HG02852 (cell line): ENCODE measurements around the gene FAM241B.

ENCODE experiments used
- ATAC-seq: cut with Tn5 transposase; IDR thresholded peaks from one replicate; pipeline ENCODE4 v1.9.1; 2021; ENCODE audit warnings: mild to moderate bottlenecking, moderate library complexity; ENCODE audit not compliant: unreplicated experiment

The FAM241B gene, protein sequence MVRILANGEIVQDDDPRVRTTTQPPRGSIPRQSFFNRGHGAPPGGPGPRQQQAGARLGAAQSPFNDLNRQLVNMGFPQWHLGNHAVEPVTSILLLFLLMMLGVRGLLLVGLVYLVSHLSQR

DNA sequence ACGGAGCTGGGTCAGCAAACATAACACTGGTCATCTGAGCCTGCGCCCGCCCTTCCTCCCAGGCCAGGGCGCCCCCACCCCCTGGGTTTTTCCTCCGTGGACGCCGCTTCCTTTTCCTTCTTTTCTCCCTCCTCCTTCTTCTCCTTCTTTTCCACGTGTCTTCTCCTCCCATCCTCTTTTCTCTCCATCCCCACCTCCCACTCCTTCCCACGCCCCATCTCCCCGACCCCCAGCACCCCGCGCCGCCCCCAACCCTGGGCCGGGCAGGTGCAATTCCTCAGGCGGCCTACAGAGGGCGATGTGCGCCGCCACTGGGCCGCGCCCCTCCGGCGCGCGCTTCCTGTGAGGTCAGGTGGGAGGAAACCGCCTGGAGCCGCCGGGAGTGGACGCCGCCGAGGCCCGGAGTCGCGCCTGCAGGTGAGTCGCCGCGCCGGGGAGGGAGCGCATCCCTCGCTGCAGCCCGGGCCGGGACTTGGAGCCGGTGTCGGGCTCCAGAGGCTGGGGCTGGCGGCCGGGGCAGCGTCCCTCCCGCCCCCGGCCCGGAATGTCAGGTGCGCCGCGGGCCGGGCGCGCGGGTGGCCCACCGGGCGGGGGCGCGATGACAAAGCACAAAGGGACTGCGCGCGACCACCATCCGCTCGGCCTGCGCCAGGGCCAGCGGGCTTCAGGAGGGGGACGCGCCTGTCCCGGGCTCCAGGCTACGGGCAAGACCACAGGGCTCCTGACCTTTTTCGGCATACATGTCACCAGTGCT, at the start of gene FAM241B:
FAM241B (plus strand) TSS at position 351 of the 754 bp plus-strand sequence. CDS start 1,497 bp downstream, outside the sequence.
- no peak for ATAC-seq

DNA sequence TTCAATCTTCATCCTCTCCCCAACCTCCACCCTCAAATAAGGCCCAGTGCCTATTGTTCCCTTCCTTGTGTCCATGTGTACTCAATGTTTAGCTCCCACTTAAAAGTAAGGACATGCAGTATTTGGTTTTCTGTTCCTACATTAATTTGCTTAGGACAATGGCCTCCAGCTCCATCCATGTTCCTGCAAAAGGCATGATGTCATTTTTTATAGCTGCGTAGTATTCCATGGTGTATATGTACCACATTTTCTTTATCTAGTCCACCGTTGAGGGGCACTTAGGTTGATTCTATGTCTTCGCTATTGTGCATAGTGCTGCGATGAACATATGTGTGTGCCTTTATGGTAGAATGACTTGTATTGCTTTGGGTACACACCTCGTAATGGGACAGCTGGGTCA, 49.6 kb upstream of the FAM241B start:
- no peak for ATAC-seq

DNA sequence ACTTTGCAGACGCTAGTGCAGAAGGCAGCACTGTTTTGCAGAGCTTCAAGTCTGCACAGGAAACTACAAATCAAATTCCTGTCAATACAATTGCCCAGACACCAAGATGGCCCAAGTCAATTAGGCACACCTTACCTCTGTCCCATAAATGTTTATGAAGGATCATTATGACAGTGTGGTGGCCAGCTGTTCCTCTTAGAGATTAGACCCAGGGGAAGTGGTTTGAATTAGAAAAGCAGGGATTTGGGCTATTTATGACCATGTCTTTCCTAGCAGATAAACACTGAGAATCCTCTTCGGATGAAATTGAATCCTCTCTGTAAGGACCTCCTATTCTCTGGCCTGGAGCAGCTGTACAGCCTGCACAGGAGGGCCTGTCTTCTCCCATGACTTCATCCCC, 46.9 kb upstream of the FAM241B start:
- ATAC-seq, result no peak

DNA sequence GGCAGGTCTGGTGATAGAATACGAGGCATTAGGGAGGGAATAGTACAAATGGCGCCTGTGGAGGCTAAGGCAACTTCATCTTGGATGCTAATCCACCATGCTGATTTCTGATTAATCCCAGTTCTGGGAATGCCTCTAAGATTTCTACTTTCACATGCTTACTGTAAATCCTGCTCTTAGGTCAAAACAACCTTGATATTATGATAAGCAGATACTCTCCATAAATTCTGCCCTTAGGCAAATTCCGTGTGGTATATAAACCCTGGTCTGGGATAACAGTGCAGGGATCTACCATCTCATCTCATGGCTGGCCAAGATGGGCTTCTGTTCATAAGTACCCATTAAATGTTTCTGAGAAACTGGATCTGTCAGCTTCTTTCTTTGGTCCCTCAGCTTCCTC, 45.4 kb upstream of the FAM241B start:
- ATAC-seq, result no peak

DNA sequence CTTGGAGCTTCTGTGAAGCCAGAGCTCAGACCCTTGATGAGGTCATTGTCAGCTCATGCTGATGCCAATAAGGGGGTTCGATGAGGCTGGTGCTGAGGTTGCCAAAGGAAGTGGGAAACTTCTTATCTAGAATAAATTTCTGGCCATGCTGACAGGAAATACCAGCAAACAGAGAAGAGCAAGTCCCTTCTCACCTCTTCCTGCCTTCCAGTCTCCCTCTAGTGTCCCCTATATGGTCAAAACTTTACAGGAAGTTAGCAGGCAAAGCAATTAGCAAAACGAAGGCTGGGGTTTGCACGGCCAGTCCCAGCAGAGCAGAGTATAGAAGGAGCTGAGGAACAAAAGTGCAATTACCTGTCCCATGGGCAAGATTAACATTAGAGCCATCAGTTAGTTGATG, 41.7 kb upstream of the FAM241B start:
- no peak for ATAC-seq

DNA sequence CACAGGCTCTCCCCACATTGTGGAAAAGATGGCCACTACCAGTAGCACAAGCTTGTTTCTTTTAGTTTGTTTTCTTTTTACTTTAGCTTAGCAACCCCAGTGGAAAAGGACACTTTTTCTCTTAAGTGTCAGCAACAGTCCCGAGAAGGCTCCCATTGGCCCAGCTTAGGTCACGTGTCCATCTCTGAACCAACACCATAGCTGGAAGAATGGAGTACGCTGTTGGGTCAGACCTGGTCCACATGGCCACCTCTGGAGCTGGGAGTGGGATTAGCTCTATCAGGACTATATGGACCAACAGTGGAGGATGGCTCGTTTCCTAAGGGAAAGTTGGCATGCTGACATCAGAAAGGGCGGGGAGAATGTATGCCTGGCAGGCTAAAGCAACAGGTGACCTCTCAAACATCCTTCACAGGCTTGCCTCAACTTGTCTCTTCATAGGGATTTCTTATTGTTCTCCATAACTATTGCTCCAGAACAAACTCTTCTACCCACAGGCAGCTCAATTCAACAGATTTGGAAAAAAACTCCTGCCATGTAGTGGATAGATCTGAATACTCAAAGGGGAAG, 29.2 kb upstream of the FAM241B start:
- ATAC-seq, result no peak

DNA sequence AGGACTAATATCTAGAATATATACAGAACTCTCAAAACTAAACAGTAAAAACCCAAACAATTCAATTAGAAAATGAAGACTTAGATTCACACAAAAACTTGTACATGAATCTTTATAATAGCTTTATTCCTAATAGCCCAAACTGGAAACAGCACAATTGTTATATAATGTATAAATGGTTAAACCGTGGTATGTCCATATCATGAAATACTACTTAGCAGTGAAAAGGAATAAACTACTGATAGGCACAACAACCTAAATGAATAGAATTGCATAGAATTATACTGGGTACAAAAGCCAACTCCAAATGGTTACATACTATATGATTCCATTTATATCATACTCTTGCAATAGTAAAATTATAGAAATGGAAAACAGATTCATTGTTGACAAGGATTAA, 21.0 kb upstream of the FAM241B start:
- ATAC-seq, result no peak

DNA sequence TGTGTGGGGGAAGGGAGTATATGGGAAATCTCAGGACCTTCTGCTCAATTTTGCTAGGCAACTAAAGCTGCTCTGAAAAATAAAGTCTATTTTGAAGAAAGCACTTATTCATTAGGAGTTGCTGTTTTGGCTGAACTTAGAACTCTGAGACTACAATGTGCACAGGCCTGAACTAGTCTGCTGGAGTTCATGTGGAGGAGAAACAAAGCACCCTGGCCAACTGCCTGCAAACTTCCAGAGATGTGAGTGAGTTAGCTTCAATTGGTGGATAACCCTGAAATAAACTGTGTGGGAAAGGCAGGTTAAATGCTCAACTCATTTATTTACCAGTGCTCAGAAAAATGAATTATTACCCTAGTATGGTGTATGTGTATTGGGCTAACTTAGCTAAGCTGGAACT, 17.3 kb upstream of the FAM241B start:
- no peak for ATAC-seq

DNA sequence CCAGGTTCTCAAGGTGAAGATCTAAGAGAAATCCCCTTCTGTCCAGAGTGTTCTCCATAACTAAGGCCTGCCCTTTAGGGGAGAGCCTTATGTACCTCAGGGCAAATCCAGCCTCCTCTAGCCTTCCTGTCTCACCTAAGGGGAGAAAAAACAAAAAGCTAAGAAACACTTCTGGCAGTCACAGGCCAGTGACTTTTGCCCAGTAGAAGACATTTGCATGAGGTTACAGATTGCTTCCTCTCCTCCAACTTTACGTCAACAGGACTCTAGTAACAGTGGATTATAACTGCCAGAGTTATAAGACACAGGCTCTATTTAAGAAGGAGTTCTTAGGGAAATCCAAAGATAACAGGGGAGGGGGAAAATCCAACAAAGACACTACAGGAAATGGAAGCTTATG, 15.9 kb upstream of the FAM241B start:
- no peak for ATAC-seq

DNA sequence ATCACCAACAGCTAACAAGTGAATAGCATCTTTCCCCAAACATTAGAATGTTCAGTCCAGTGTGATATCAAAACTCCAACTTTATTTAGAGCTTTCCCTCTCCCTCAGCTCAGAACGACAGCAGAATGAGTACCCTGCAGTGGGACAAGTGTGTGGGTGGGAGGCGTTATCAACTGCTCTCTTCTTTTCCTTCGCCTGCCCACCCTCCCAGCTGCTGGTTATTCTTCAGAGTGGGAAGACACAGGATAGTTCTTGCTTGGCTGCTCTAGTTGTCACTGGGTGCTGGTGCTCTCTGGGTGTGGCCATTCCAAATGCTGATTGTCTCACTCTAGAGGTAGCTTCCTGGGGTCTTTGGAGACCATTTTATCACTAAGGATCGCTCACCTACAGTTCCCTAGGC, 13.7 kb upstream of the FAM241B start:
- ATAC-seq, result no peak

DNA sequence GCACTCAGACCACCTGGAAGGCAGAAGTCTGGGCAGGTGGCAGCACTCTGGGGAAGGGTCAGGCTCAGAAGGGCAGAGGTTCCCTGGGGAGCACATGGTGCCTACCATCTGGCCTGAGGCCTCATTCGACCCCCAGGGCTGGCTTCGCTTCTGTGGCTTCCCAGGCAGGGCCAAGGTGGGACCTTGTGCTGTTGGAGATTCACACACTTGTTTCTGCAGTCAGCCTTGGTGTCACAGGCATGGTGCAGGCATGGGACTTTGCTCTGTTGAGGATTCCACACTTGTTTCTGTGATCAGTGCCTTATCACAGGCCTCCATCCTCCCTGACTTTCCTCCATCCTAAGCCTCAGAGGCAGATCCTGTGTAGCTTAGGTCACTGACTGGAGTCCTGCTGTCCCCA, 11.3 kb upstream of the FAM241B start:
- ATAC-seq, result no peak

DNA sequence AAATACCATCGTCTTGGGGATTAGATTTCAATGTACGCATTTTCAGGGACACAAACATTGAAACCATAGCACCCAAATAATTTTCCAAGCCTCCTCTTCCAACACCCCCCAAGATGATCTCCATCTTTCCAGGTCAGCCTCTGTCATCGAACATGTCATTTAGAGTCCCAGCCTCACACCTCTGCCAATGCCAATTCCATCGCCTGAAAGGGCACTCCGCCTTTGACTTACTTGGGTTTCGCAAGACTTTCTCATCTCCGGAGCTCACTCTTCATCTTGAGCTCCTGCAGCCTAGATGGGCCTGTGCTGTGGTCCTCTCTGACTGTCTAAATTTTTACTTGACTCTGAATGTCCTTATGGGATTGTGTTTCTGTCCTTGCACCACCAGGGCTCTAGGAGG, 10.4 kb upstream of the FAM241B start:
- no peak for ATAC-seq

DNA sequence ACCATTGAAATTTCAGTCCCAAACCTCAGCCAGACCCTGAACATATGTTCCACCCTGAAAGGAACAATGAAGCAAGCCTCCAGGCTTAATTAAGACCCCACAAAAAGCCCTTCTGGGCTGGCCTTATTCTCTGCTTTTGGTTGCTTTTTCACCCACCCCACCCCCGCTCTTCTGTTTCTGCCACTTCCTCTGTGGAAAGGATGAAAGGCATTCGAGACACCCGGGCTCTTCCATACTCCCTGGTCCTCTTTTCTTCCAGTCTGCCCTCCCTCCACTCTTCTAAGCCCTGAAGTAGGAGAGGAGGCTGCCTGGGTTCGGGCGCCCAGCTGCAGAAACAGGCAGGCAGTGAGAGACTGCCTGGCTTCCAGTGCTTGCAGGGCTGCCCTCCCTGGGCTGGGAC, 9.4 kb upstream of the FAM241B start:
- ATAC-seq, result no peak

DNA sequence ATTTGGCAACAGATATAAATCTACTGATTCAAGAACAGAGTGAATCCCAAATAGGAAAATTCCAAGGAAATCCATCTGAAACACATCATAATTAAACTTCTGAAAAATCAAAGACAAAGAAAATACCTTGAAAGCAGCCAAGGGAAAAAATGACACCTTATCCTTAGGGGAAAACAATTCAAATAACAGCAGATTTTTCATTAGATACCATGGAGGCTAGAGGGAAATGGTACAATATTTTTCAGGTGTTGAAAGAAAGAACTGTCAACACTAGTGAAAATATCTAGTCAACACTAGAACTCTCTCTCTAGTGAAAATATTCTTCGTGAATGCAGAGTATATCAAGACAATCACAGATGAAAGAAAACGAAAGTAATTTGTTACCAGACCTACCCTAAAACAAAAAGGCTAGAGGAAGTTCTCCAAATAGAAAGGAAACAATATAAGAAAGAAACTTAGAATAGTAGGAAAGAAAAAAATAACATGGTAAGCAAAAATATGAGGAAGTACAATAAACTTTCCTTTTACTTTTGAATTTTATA, 5.7 kb upstream of the FAM241B start:
- no peak for ATAC-seq

DNA sequence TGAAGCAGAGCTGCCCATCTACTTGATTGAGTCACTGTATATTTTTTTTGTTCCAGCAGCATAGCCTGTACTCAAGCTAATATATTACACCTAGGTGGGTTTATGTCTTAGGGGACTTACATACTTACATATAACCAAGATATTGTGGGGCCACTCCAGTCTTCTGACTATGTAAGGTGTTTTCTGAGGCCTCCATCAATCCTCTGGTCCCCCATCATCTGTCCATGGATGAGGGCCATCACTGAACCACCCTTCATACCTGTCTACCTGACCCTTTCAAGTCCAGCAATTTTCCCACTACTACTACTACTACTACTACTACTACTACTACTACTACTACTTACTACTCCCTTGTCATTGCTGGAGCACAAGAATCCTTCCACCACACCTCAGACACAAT, 3.2 kb upstream of the FAM241B start:
- ATAC-seq, result no peak

DNA sequence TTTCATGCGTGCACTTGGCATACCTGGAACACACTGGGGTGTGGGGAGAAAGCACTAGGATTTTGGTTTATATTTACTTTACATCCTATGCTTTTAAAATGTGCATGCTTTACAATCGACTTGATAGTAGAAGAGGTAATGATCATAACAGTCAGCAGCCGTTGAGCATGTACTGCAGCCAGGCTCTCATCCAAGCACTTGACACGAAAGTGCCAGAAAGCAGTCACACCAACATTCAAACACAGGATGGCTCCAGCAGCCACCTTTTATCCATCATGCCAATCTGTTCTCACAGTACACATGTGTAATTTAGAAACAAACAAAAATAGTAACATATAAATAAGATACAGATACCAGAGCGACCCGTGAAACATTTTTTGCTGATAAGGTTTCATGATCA, 1.2 kb upstream of the FAM241B start:
- ATAC-seq, result no peak

DNA sequence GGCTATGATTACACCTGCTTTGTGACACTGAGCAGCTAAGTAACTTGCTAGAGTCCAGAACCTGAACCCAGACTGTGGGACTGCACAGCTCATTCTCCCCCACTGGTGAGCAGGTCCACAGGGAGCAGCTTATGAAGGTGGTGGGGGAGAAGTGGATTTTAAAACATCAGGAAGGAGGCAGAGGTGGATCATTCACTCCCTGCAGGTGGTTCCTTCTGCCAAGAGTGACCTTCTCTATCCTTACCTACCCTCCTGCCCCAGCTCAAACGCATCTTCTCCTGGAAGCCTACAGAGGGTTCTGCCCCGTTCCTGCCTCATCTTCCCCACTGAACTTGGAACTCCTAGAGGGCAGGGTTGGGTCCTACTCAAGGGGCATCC, 539 bp upstream of the FAM241B start:
- no peak for ATAC-seq

DNA sequence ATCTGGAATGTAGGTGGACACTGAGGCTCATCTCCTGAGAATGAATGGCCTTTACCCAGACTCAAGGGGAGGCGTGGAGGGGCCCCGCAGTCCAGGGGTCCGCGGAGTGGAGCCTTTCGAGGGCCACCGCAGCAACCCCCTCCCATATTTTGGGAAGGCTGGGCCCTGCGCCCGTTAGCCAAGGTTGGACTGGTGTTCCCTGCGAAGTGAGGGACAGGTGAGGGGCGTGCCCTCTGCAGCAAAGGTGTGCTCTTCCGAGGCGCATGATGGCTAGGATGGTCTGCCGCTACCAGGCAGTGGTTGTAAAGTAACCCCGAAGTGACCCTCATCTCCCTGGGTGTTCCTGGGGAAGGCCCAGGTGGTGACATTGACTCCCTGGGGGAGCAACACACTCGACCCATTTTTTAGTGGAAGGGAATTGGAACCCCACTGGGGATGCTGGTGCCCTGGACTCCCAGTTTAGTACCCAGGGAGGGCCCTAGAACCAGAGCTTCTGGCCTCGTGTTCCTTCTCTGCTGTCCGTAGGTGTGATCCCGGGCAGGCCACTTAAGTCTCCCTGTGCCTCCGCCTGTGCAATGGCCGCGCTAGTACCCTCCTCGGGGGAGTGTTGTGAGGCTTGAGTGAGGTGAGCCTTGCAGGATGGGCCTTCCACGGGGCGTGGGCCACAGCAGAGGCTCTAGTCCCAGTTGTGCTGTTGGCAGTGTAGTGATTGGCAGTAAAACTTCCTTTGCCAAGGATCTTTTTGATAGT, 779 bp downstream of the FAM241B start:
- ATAC-seq, result no peak

DNA sequence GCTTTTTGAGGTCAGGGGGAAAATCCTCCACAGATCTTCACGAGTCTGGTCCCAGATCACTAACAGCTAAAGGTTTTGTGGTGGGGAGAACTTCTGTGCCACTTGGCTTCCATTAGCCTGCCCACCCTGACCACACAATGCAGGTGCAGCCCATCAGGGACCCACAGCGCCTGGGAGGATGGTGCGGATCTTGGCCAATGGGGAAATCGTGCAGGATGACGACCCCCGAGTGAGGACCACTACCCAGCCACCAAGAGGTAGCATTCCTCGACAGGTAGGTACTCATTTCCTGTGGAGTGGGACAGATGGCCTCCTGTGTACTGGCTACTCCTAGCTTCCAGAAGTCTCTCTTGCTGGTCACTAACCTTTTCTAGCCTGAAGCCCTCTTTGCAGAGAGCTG, 1.5 kb downstream of the FAM241B start:
- no peak for ATAC-seq

DNA sequence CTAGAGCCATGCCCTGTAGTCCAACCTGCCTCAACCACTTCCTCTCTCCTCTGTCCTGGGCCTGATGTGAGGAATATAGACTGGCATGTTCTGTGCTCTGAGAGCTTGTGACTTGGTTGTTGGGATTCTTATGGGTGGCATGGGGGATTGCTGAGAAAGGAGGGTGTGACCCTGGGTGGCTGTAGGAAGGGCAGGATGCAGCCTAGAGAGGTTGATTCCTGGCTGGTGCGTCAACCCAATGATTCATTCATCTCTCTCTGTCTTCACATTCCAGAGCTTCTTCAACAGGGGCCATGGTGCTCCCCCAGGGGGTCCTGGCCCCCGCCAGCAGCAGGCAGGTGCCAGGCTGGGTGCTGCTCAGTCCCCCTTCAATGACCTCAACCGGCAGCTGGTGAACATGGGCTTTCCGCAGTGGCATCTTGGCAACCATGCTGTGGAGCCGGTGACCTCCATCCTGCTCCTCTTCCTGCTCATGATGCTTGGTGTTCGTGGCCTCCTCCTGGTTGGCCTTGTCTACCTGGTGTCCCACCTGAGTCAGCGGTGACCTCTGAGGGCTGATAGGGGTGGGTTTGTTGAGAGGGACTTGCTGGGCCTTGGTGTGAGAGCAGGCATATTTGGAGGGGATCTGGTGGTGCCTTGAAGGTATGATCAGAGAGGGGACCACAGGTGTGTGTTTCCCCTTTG, 2.6 kb downstream of the FAM241B start:
- no peak for ATAC-seq
